HG02798 (cell line): ENCODE measurements around the gene FAM111A.

Experiments
- ATAC-seq: cut with Tn5 transposase; IDR thresholded peaks from one replicate; pipeline ENCODE4 v1.9.1; 2021; ENCODE audit warnings: mild to moderate bottlenecking; ENCODE audit not compliant: unreplicated experiment, poor library complexity

FAM111A gene

GRCh38 chr11:59176330-59176729 is 33.7 kb downstream of the FAM111A start:
- no peak for ATAC-seq

- ATAC-seq, result no peak
Observed at GRCh38 chr11:59178402-59178801, 35.7 kb downstream of the FAM111A start.

- no peak for ATAC-seq
Observed at GRCh38 chr11:59179121-59179520, 36.5 kb downstream of the FAM111A start.

- ATAC-seq, result no peak
Observed at GRCh38 chr11:59180168-59180776, 37.6 kb downstream of the FAM111A start.

- no peak for ATAC-seq
Observed at GRCh38 chr11:59180907-59181306, 38.3 kb downstream of the FAM111A start.

GRCh38 chr11:59181746-59182456 is 39.2 kb downstream of the FAM111A start:
- ATAC-seq, result no peak

GRCh38 chr11:59182457-59183151 is 39.9 kb downstream of the FAM111A start:
- ATAC-seq, result no peak

- ATAC-seq, result no peak
Observed at GRCh38 chr11:59183771-59184170, 41.1 kb downstream of the FAM111A start.

- ATAC-seq, result no peak
Observed at GRCh38 chr11:59184691-59185339, 42.2 kb downstream of the FAM111A start.

GRCh38 chr11:59185386-59185945 is 42.8 kb downstream of the FAM111A start:
- ATAC-seq, result no peak

- peak; percentile 79 for ATAC-seq
Observed at GRCh38 chr11:59186130-59186594, 43.5 kb downstream of the FAM111A start.

- no peak for ATAC-seq
Observed at GRCh38 chr11:59187035-59187434, 44.4 kb downstream of the FAM111A start.

GRCh38 chr11:59187587-59187986 is 44.9 kb downstream of the FAM111A start:
- no peak for ATAC-seq

- ATAC-seq, result no peak
Observed at GRCh38 chr11:59188954-59189353, 46.3 kb downstream of the FAM111A start.

- no peak for ATAC-seq
Observed at GRCh38 chr11:59189986-59190385, 47.3 kb downstream of the FAM111A start.

GRCh38 chr11:59191095-59191494 is 48.4 kb downstream of the FAM111A start:
- ATAC-seq, result no peak

- no peak for ATAC-seq
Observed at GRCh38 chr11:59191890-59192289, 49.2 kb downstream of the FAM111A start.

GRCh38 chr11:59192446-59193020 is 49.9 kb downstream of the FAM111A start:
- ATAC-seq, result no peak

GRCh38 chr11:59193587-59194130 is 51.0 kb downstream of the FAM111A start:
- ATAC-seq, result no peak

- no peak for ATAC-seq
Observed at GRCh38 chr11:59195586-59195985, 52.9 kb downstream of the FAM111A start.
